Activated T-cell treated with anti-CD3 and anti-CD28 coated beads for 48 hours (primary cell): Measurements from ENCODE around the gene GRID1.
"Not testable (repeated sequence)": the region's sequence is repeated elsewhere in the genome, so short reads cannot be mapped to it uniquely, and the experiment has no call there.

Experiments used
- DNase-seq: peaks from one replicate; pipeline ENCODE4 v3.0.0-alpha.2; 2020; ENCODE audit warnings: low read depth

GRID1 gene

GRCh38 chr10:86077871-86078638 lies 288.5 kb downstream of the GRID1 start:
- DNase-seq: no peak

- DNase-seq: no peak
Observed at GRCh38 chr10:86077271-86077670, 289.3 kb downstream of the GRID1 start.

GRCh38 chr10:86076497-86076896 lies 290.1 kb downstream of the GRID1 start:
- not testable (repeated sequence) for DNase-seq

GRCh38 chr10:86075512-86075911 lies 291.1 kb downstream of the GRID1 start:
- no peak for DNase-seq

GRCh38 chr10:86074294-86074693 lies 292.3 kb downstream of the GRID1 start:
- no peak for DNase-seq

DNA sequence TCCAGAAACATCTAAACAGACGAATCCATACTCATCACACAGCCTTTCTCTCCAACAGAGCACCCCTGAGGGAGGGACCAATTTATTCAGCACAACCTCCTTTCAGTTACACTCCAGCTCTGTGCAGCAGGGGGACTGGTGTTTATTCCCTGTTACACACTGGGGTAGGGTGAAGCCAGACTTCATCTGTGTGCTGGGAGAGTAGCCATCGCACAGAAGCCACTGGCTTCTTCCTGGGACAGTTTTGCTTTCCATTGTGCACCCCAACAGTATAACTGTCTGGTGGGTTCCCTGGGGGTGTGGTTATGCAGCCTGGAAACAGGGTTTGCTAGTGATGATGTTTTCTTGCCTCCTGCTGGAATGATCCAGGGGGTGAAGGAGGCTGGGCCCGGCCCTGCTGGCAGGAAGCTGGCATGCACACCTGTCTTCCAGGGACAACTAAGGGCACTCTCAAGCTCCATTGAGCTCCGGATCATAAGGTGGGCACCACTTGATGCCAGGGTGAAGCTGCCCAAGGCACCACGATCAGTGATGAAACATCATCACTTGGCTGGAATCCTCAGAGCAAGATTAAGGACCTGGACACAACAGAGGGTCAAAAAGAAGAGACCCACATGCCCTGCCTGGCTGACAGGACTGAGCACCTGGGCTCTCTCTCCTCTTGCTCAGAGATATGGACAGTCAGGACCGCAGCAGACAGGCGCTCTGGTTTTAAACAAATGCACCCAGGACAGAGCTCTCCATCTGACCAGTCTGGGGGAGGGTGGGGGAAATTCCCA lies 293.2 kb downstream of the GRID1 start:
- DNase-seq: no peak

DNA sequence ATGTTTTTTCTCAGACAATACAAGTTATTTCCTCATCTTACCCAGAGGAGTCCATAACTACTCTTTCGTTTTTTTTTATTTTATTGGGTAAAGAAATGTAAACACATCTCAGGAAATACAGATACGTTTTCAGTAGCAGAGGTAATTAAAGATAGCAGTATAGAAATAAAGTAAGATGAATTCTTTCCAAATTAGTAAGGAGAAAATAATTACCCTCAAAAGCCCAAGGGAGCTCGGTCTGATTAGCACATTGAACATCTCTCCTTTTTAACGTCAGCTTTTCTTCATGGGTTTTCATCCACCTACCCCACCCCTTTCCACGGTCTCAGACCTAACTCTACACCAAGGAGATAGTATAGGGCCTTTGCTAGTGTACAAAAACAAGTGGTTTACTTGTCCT lies 294.2 kb downstream of the GRID1 start:
- DNase-seq: no peak

- no peak for DNase-seq
Observed at GRCh38 chr10:86071758-86072157, 294.8 kb downstream of the GRID1 start.

- no peak for DNase-seq
Observed at GRCh38 chr10:86071145-86071544, 295.4 kb downstream of the GRID1 start.

DNA sequence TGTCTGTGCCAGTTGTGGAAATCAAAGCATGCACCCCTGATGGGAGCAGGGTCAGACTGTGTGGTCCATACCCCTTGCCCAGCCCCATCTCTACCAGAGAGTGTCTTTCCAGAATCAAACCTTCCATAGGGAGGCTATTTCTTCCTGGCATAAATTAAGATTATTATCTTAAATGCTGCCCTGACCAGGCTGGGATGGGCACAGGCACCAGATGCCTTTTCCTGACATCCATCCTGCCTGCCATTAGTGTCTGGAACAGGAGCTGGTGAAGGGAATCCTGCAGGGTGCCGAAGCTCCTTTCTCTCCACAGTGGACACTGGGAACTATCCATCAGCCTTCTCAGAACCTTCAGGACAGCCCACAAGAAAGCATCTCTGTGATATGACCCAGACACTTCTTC lies 296.3 kb downstream of the GRID1 start:
- DNase-seq: no peak

GRCh38 chr10:86068231-86069054 lies 298.2 kb downstream of the GRID1 start:
- no peak for DNase-seq

DNA sequence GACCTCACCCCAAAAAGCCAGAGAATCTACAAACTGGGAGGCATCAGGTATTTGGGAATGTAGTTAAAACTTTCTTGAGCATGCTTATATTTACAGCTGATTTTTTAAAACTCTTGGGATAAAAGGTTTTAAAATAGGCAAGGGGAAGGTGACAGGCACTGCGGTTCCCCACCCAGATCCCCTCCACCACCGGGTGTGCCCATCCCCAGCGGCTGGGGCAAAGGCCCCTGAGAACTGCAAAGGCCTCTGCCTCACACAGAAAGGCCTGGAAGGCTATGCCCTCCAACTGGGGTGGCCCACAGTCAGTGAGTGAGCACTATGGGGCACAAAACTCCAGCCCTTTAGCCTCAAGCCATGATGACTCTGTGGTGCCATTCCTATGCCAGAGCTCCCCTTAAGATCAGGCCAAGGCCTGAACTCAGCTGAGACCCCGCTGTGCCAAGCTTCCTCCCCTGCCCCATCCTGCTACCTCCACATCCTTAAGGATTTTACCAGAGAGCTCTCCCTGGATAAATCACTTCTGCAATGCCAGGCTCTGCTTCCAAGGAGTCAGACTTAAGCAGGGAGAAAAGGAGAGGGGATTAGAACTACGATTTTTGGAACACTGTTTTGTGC lies 299.1 kb downstream of the GRID1 start:
- DNase-seq: no peak

- no peak for DNase-seq
Observed at GRCh38 chr10:86066696-86067095, 299.9 kb downstream of the GRID1 start.

GRCh38 chr10:86065711-86066251 lies 300.8 kb downstream of the GRID1 start:
- DNase-seq: no peak

- no peak for DNase-seq
Observed at GRCh38 chr10:86064931-86065662, 301.5 kb downstream of the GRID1 start.

DNA sequence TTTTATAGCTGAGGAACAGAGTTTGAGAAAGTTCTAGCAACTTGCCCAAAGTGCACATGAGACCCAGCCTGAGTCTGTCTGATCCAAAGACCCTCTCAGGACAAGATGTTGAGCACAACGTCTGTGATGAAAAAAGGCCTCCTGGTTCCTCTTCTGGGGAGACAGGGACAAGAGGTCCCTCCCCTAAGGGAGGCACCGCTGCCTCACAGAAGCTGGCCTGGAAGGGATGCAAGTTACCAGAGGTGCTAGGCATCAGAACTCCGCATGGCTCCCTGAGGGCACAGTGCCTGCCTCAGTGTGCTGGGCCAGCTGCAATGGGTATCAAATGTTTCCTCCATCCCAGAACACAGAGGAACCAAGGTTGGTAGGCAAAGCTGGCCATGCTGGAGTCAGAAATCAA lies 302.4 kb downstream of the GRID1 start:
- DNase-seq: no peak

DNA sequence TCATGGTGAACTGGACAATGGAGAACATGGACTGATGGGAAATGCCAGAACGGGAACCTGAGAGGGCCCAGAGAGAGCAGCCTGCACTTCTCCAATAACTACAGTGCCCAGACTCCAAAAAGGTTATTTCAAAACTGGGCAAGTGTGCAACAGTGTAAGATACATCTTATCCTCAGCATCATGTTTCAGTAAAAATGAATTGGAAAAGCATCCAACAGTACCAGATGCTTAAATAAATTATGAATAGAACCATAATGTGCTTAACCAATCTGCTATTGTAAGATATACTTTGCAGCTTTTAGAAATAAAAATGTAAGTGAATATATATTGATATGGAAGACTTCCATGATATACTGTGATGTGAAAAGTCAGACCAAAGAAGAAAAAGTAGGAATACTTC lies 303.3 kb downstream of the GRID1 start:
- no peak for DNase-seq

GRCh38 chr10:86062647-86063145 lies 303.9 kb downstream of the GRID1 start:
- DNase-seq: no peak

DNA sequence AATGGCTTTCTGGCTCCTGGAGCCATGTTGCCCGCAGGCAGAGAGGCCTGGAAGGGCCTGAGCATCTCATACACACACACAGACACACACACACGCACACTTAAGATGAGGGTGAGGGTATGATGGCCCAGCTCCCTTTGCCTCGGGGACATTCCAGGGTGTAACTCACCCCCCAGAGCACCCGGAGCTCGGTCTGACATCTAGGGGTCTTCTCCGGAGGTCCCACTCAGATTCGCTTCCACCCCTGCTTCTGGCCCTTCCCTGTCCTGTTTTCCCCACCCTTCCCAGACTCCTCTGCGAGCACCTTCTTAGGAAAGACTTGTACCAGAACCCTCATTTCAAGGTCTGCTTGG lies 304.4 kb downstream of the GRID1 start:
- DNase-seq: no peak

- no peak for DNase-seq
Observed at GRCh38 chr10:86061278-86062197, 305.1 kb downstream of the GRID1 start.
